Measurements from ENCODE around the gene ITPR2.
"Not testable (repeated sequence)": the region's sequence is repeated elsewhere in the genome, so short reads cannot be mapped to it uniquely, and the experiment has no call there.

The ITPR2 gene

DNA sequence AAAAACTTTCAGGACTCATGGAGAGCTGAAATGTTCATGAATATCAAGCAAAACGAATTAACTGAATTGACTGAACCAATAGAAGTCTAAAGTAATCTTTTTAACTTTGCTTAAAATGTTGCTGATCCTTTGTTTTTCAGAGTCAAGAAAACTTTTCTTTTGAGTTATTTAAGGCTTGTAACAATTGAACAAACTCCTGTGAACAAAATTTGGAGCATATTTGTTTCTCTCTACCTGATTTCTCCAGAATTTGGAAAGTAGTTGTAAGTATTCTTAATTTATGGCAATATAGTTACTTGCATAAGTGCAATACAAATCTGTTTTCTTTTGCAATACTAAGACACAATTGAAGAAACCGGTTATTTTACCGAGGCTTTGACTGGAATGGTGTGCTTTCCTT, 77.6 kb downstream of the ITPR2 start:
- not testable (repeated sequence) for H3K36me3 ChIP-seq (ENCODE audit: control insufficient read depth, insufficient read depth, low read length); H3K9me3 ChIP-seq (ENCODE audit: control insufficient read depth, low read length); H3K4me3 ChIP-seq (ENCODE audit: low read length); H3K4me1 ChIP-seq (ENCODE audit: control insufficient read depth, insufficient read depth, low read length); H3K9ac ChIP-seq (ENCODE audit: low read length); H3K27me3 ChIP-seq (ENCODE audit: control insufficient read depth, insufficient read depth, low read length)

DNA sequence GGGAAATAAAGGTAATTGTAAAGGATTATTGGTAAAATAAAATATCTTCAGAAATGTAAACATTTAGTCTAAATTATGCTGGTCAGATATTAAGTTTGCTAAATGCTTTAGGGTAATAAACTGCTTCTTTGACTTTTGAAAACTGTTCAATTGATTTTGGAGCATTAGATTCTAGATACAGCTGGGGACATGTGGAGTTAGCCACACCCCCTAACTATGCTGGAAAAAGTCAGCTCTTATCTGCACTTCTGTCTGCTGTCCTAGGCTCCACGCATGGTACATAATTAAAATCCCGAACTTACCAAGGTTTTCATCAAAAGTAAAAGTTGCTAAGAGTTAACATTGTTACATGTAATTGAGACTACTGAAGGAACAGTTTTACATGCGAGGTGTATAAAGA, 78.8 kb downstream of the ITPR2 start:
- peaks cover 5% of the 10 kb centered on the region for H3K4me1 ChIP-seq (ENCODE audit: control insufficient read depth, insufficient read depth, low read length)

DNA sequence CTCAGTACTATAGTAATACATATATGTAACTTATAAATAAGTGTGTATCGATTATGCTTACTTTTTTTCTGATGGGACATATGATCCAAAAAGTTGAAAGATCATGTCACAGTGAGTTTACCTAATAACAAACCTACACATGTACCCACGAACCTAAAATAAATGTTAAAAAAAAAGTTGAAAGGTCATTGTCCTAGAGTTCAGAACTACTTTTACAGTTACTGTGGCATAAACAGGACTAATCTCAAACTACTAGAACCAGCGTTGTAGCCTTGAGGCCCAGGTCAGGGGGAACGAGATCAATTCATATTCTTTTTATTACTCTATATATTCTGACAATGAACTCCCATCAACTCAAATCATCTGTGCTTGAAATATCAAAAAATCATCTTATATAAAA, 81.8 kb downstream of the ITPR2 start:
- Histone ChIP-seq H3K9me3 (ENCODE audit: control insufficient read depth, low read length) (no peaks in the 10 kb centered on the region), H3K4me1 (ENCODE audit: control insufficient read depth, insufficient read depth, low read length) (peaks cover 5% of the 10 kb centered on the region), H3K9ac (ENCODE audit: low read length) (no peak overlapping the region), H3K36me3 (ENCODE audit: control insufficient read depth, insufficient read depth, low read length) (no peaks in the 10 kb centered on the region), H3K4me3 (ENCODE audit: low read length) (no peak overlapping the region), H3K27me3 (ENCODE audit: control insufficient read depth, insufficient read depth, low read length) (no peaks in the 10 kb centered on the region)

More for the DNA sequence above, 78.8 kb downstream of the ITPR2 start:
- H3K4me3 ChIP-seq (ENCODE audit: low read length) = no peak overlapping the region
- H3K9ac ChIP-seq (ENCODE audit: low read length) = no peak overlapping the region
- no peaks in the 10 kb centered on the region for H3K27me3 ChIP-seq (ENCODE audit: control insufficient read depth, insufficient read depth, low read length)
- H3K36me3 ChIP-seq (ENCODE audit: control insufficient read depth, insufficient read depth, low read length) = no peaks in the 10 kb centered on the region
- no peaks in the 10 kb centered on the region for H3K9me3 ChIP-seq (ENCODE audit: control insufficient read depth, low read length)

DNA sequence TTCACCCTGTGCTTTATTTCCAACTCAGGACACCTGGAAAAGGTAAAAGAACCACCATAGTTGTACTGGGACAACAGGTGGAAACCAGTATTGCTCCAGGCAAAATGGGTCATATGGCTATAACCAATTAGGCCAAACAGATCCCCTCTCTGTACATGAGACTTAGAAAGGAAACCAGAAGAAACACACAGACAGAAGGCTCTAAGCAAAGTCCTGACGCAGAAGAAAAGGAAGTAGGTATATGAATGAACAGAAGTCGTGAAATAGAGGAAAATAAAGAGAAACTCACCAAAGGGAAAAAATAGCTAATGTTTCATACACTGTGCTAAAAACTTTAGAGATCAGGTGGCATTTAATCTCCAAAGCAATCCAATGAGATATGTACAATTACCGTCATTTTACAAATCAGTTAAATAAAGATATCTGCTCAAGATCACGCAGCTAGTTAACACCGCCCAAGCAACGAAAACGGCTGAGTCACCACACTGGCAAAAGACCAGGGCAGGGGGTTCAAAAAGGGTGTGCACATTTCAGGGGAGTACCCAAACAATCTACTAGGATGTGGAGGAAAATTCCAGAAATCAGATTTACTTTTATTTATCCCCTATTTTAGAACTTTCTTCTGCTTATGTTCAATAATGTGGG, 82.3 kb downstream of the ITPR2 start:
- Histone ChIP-seq H3K4me1 (ENCODE audit: control insufficient read depth, insufficient read depth, low read length) (peaks cover 5% of the 10 kb centered on the region), H3K27me3 (ENCODE audit: control insufficient read depth, insufficient read depth, low read length) (no peaks in the 10 kb centered on the region), H3K9ac (ENCODE audit: low read length) (no peak overlapping the region)

DNA sequence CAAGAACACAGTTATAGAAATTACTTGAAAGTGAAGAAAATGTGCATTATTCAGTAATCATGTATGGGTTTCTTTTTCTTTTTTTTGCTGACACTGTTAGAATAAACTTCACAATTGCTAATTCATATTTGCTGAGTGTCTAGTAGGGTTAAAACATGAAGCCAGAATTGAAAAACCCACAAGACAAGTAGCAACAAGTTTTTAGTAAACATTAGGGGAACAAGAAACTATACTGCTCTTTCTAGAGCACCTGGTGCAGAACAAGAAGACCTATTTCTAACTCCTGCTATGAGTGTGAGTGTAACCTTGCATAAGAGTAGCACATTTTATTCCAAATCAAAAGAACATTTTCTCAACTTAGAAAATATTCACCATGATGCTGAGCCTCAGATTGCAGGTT, 83.2 kb downstream of the ITPR2 start:
- H3K9ac ChIP-seq (ENCODE audit: low read length) = no peak overlapping the region
- H3K36me3 ChIP-seq (ENCODE audit: control insufficient read depth, insufficient read depth, low read length) = no peaks in the 10 kb centered on the region
- H3K4me3 ChIP-seq (ENCODE audit: low read length) = no peak overlapping the region
- no peaks in the 10 kb centered on the region for H3K27me3 ChIP-seq (ENCODE audit: control insufficient read depth, insufficient read depth, low read length)
- H3K9me3 ChIP-seq (ENCODE audit: control insufficient read depth, low read length) = no peaks in the 10 kb centered on the region
- peaks cover 5% of the 10 kb centered on the region for H3K4me1 ChIP-seq (ENCODE audit: control insufficient read depth, insufficient read depth, low read length)

More for the DNA sequence above, 82.3 kb downstream of the ITPR2 start:
- Histone ChIP-seq H3K9me3 (ENCODE audit: control insufficient read depth, low read length) (no peaks in the 10 kb centered on the region), H3K36me3 (ENCODE audit: control insufficient read depth, insufficient read depth, low read length) (no peaks in the 10 kb centered on the region), H3K4me3 (ENCODE audit: low read length) (no peak overlapping the region)

DNA sequence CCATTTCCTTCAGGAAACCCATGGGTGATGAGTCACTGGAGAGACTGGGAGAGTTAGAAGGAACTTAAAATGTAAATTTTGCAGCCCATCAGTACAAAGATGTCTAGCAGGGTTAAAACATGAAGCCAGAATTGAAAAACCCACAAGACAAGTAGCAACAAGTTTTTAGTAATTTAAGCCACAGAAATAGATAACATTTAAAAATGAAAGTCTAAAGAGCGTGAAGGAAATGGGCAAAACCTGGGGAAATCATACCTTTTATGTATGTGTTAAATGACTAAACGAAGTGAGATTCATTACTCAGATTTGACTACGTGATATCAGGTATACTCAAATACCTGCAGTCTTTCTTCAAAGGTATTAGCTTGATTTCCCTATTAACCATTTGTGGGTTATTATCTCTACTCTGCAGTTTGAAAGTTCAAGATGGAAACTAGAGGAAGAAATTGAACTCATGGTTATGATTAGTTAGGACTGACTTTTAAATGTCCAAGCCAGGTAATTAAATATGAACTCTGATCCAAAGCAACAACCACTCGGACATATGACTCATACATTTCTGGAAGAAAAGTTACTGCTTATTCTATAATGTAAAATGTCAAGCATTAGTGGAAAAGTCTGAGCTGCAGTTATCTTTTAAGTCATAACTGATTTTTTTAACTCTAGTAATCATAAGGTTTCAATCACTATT, 84.1 kb downstream of the ITPR2 start:
- H3K9me3 ChIP-seq (ENCODE audit: control insufficient read depth, low read length) = no peaks in the 10 kb centered on the region
- no peaks in the 10 kb centered on the region for H3K36me3 ChIP-seq (ENCODE audit: control insufficient read depth, insufficient read depth, low read length)
- H3K9ac ChIP-seq (ENCODE audit: low read length) = no peak overlapping the region
- H3K4me3 ChIP-seq (ENCODE audit: low read length) = no peak overlapping the region
- no peaks in the 10 kb centered on the region for H3K27me3 ChIP-seq (ENCODE audit: control insufficient read depth, insufficient read depth, low read length)
- H3K4me1 ChIP-seq (ENCODE audit: control insufficient read depth, insufficient read depth, low read length) = peaks cover 5% of the 10 kb centered on the region

DNA sequence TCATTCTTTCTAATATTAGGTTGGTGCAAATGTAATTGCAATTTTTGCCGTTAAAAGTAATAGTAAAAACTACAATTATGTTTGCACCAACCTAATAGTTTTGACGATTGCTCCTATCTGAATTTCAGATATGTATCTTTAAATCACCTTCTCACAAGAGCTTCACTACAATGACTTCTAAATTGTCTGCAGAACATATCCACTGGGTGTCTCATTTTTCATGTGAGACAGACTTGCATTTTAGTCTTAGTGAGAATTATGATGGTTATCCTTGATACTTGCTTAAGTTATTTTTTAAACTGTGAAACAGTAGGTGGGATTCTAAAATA, 84.6 kb downstream of the ITPR2 start:
- Histone ChIP-seq H3K9ac (ENCODE audit: low read length) (no peak overlapping the region), H3K4me3 (ENCODE audit: low read length) (no peak overlapping the region), H3K9me3 (ENCODE audit: control insufficient read depth, low read length) (no peaks in the 10 kb centered on the region), H3K4me1 (ENCODE audit: control insufficient read depth, insufficient read depth, low read length) (peaks cover 5% of the 10 kb centered on the region), H3K36me3 (ENCODE audit: control insufficient read depth, insufficient read depth, low read length) (no peaks in the 10 kb centered on the region), H3K27me3 (ENCODE audit: control insufficient read depth, insufficient read depth, low read length) (no peaks in the 10 kb centered on the region)

GRCh38 chr12:26746121-26746714, 86.8 kb downstream of the ITPR2 start:
- Histone ChIP-seq H3K27me3 (ENCODE audit: control insufficient read depth, insufficient read depth, low read length) (no peaks in the 10 kb centered on the region), H3K4me1 (ENCODE audit: control insufficient read depth, insufficient read depth, low read length) (peaks cover 5% of the 10 kb centered on the region), H3K9ac (ENCODE audit: low read length) (no peak overlapping the region), H3K9me3 (ENCODE audit: control insufficient read depth, low read length) (no peaks in the 10 kb centered on the region), H3K36me3 (ENCODE audit: control insufficient read depth, insufficient read depth, low read length) (no peaks in the 10 kb centered on the region), H3K4me3 (ENCODE audit: low read length) (no peak overlapping the region)

GRCh38 chr12:26744697-26745440, 88.1 kb downstream of the ITPR2 start:
- Histone ChIP-seq H3K36me3 (ENCODE audit: control insufficient read depth, insufficient read depth, low read length) (no peaks in the 10 kb centered on the region), H3K27me3 (ENCODE audit: control insufficient read depth, insufficient read depth, low read length) (no peaks in the 10 kb centered on the region), H3K4me1 (ENCODE audit: control insufficient read depth, insufficient read depth, low read length) (no peaks in the 10 kb centered on the region), H3K9me3 (ENCODE audit: control insufficient read depth, low read length) (no peaks in the 10 kb centered on the region), H3K4me3 (ENCODE audit: low read length) (no peak overlapping the region), H3K9ac (ENCODE audit: low read length) (no peak overlapping the region)

DNA sequence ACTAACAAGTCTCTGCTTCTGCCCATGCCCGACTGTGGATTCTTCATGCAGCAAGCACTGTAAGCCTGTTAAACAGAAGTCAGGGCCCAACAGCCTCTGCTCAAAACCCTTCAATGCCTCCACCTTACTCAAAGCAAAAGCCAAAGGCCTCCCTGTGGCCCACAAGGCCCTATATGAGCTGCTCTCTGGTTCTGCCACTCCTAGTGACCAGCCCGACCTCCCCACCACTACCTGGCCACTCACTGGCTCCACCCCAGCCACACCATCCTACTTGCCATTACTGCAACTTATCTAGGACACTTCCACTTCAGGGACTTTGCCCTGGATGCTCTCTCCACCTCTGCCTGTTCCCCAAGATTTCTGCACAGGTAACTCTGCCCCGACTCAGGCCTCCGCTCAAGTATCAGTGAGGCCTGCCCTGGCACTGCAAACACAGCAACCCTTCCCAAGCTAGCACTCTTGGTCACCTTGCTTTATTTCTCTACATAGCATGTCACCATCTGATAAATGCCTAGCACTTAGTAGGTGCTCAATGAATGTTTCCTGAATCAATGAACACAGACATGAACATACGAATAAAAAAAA, 88.9 kb downstream of the ITPR2 start:
- Histone ChIP-seq H3K27me3 (ENCODE audit: control insufficient read depth, insufficient read depth, low read length) (no peaks in the 10 kb centered on the region), H3K36me3 (ENCODE audit: control insufficient read depth, insufficient read depth, low read length) (no peaks in the 10 kb centered on the region), H3K4me1 (ENCODE audit: control insufficient read depth, insufficient read depth, low read length) (no peaks in the 10 kb centered on the region), H3K4me3 (ENCODE audit: low read length) (no peak overlapping the region), H3K9me3 (ENCODE audit: control insufficient read depth, low read length) (no peaks in the 10 kb centered on the region), H3K9ac (ENCODE audit: low read length) (no peak overlapping the region)

- H3K36me3 ChIP-seq (ENCODE audit: control insufficient read depth, insufficient read depth, low read length) = no peaks in the 10 kb centered on the region
- no peak overlapping the region for H3K4me3 ChIP-seq (ENCODE audit: low read length)
- no peak overlapping the region for H3K9ac ChIP-seq (ENCODE audit: low read length)
- no peaks in the 10 kb centered on the region for H3K27me3 ChIP-seq (ENCODE audit: control insufficient read depth, insufficient read depth, low read length)
- no peaks in the 10 kb centered on the region for H3K9me3 ChIP-seq (ENCODE audit: control insufficient read depth, low read length)
- H3K4me1 ChIP-seq (ENCODE audit: control insufficient read depth, insufficient read depth, low read length) = no peaks in the 10 kb centered on the region
Measured at GRCh38 chr12:26741584-26742227, 91.3 kb downstream of the ITPR2 start.

Data from mucosa of stomach (tissue), 1 donor.